K562 (cell line): Measurements from ENCODE around the gene PLK5. TPM values are rescaled to one million over a fixed set of nuclear protein-coding genes. Genes with fewer than 3 reads are reported as not detected.

Experiments
- ATF1 ChIP-seq, 2 experiments: fragments of 450-650 bp in 1 of 2; IDR thresholded peaks; 2 replicates each; pipeline ENCODE4 v1.6.1; 2016; ENCODE audit warnings: missing compliant biosample characterization in 1 of 2, missing genetic modification characterization in 1 of 2
- E2F5 ChIP-seq: sonication (generic); formaldehyde crosslinking; IDR thresholded peaks from 2 replicates; pipeline ENCODE4 v1.8.0; 2022; ENCODE audit warnings: mild to moderate bottlenecking, missing genetic modification reagents
- FOXK1 ChIP-seq: sonication (generic); formaldehyde crosslinking; IDR thresholded peaks from 2 replicates; pipeline ENCODE4 v1.8.0; 2022; ENCODE audit warnings: missing genetic modification reagents, mild to moderate bottlenecking, borderline replicate concordance
- SMARCA5 ChIP-seq: fragments of 450-650 bp; IDR thresholded peaks from 2 replicates; pipeline ENCODE4 v1.6.1; 2016
- SPI1 ChIP-seq: IDR thresholded peaks from 2 replicates; pipeline ENCODE4 v1.6.1; 2011; ENCODE audit warnings: low read depth, low read length, control low read depth, borderline replicate concordance
- TAF7 ChIP-seq: fragments of 450-650 bp; IDR thresholded peaks from 2 replicates; pipeline ENCODE4 v1.6.1; 2016; ENCODE audit warnings: missing genetic modification characterization, missing compliant biosample characterization
- ZBTB26 ChIP-seq: fragments of 450-650 bp; formaldehyde crosslinking; IDR thresholded peaks from 2 replicates; pipeline ENCODE4 v1.4.0; 2022; ENCODE audit warnings: missing genetic modification characterization
- ZNF217 ChIP-seq: sonication (generic); formaldehyde crosslinking; IDR thresholded peaks from 2 replicates; pipeline ENCODE4 v1.8.0; 2022; ENCODE audit warnings: mild to moderate bottlenecking, missing genetic modification reagents
- polyA plus RNA-seq, 8 experiments: library from polyadenylated mRNA; depleted of rRNA in 4 of 8; stranded (reverse) in 5 of 8; unstranded in 3 of 8; fragments of >200 nt; fragmentation: Nextera tagmentation in 2 of 8; fragmentation: Illumina TruSeq in 1 of 8; extraction: Ambion mirVana in 2 of 8; extraction: Trizol in 1 of 8; gene quantifications; 2 replicates each; pipeline versions ENCODE4 v1.2.1 to v1.2.3, GENCODE V29; 2011 to 2014; ENCODE audit warnings: inconsistent platforms in 1 of 8, missing spikeins in 1 of 8
- total RNA-seq, 7 experiments: library from RNA; depleted of rRNA in 6 of 7; stranded (reverse); fragments of >200 nt in 6 of 7; fragmentation: Illumina TruSeq in 2 of 7; extraction: Trizol in 2 of 7; gene quantifications; 2 replicates each; pipeline versions ENCODE4 v1.2.1 to v1.2.3, GENCODE V29; 2011 to 2021; ENCODE audit warnings: low replicate concordance in 1 of 7

Gene PLK5
- total and polyA plus RNA-seq, 9 of the 15 experiments (the other 6 are each of a cell fraction or from before 2014, with no cell fraction given), result 0.04 to 0.23 (median 0.11) TPM; not detected in 5

GRCh38 chr19:1572795-1573194, 48.9 kb downstream of the PLK5 start (continued):
- TF ChIP-seq E2F5 (CRISPR knock-in tag), result no peak
- TF ChIP-seq SPI1, result no peak
- no peak for TF ChIP-seq ATF1 (CRISPR knock-in tag; IDR thresholded peaks at IDR 0.05)
- no peak for TF ChIP-seq ATF1 (tag; IDR thresholded peaks at IDR 0.05)
- TF ChIP-seq FOXK1 (CRISPR knock-in tag), result no peak
- TF ChIP-seq SMARCA5, result no peak
- no peak for TF ChIP-seq TAF7 (tag)
- TF ChIP-seq ZBTB26 (CRISPR knock-in tag), result no peak
- no peak for TF ChIP-seq ZNF217 (CRISPR knock-in tag)
- TF ChIP-seq, all 486 proteins: peak for 0
